ENCODE results near the gene PRPF39. TPM values are rescaled to one million over a fixed set of nuclear protein-coding genes. Genes with fewer than 3 reads are reported as not detected.

Gene PRPF39
- total and polyA plus RNA-seq, 8 donors = 7.5 to 148 (median 31.8) TPM

DNA sequence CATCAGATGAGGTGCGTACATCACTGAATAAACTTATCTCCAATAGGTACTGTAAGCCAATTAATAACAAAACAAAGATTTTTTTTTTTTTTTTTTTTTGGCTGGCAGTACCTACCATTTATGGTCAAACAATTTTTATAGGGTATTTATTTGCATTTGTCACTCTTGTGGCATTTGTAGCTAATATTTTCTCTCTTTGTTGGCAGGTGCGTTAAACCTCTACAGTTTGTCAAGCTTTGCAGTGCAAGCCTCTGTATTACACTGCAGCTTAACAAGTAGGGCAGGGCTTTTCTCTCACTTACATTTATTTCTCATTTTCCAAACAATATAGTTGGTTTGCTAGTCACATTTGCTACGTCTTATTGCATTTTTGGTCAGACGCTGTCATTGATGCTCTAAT, 12.3 kb downstream of the PRPF39 start:
- TF ChIP-seq POLR2AphosphoS5 (IDR thresholded peaks at IDR 0.05) (no peak), POLR2A (IDR thresholded peaks at IDR 0.05) (no peak), EP300 (IDR thresholded peaks at IDR 0.05) (no peak)
- TF ChIP-seq, protein P1, sequence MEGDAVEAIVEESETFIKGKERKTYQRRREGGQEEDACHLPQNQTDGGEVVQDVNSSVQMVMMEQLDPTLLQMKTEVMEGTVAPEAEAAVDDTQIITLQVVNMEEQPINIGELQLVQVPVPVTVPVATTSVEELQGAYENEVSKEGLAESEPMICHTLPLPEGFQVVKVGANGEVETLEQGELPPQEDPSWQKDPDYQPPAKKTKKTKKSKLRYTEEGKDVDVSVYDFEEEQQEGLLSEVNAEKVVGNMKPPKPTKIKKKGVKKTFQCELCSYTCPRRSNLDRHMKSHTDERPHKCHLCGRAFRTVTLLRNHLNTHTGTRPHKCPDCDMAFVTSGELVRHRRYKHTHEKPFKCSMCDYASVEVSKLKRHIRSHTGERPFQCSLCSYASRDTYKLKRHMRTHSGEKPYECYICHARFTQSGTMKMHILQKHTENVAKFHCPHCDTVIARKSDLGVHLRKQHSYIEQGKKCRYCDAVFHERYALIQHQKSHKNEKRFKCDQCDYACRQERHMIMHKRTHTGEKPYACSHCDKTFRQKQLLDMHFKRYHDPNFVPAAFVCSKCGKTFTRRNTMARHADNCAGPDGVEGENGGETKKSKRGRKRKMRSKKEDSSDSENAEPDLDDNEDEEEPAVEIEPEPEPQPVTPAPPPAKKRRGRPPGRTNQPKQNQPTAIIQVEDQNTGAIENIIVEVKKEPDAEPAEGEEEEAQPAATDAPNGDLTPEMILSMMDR (IDR thresholded peaks at IDR 0.05) = no peak
- Histone ChIP-seq H3K4me3 (no peak overlapping the region), H3K36me3 (peaks cover 21 to 64% (median 62%) of the 10 kb centered on the region in 4 donors), H3K27me3 (no peaks in the 10 kb centered on the region), H3K9me3 (no peaks in the 10 kb centered on the region), H3K4me1 (peaks cover 0 to 11% (median 3%) of the 10 kb centered on the region in 4 donors), H3K27ac (no peak overlapping the region)
- DNase-seq = no peak
- intact Hi-C loops (cut with DNase I; ENCODE audit: low total_unique reads) = no loop called here
- WGBS, 5 donors = 89 to 97% (median 95%) methylated on average over 4 of the region's 4 CpGs

DNA sequence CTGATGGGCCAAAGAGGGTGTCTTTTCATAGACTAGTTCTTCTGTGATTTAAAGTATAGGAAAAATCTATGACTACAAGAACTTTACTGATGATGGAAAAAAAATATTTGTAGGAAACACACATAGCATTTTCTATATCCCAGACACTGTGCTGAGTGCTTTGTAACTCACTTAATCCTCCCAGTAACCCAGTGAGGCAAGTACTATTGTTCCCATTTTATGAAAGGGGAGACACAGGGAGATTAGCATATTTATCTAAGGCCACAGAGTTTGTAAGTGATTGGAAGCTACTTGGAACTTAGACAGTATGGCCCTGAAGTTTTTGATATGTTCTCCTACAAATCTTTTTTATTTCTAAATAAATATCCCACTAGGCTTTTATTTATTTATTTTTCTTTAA, 19.9 kb downstream of the PRPF39 start:
- intact Hi-C loops (cut with DNase I; ENCODE audit: low total_unique reads) = no loop called here
- H3K36me3 ChIP-seq = peaks cover 16 to 95% (median 95%) of the 10 kb centered on the region in 4 donors
- no peak overlapping the region for H3K27ac ChIP-seq
- DNase-seq = no peak
- no peaks in the 10 kb centered on the region for H3K27me3 ChIP-seq
- no peaks in the 10 kb centered on the region for H3K9me3 ChIP-seq
- TF ChIP-seq, protein P1 (IDR thresholded peaks at IDR 0.05) = no peak
- TF ChIP-seq POLR2AphosphoS5 (IDR thresholded peaks at IDR 0.05) (no peak), POLR2A (IDR thresholded peaks at IDR 0.05) (no peak), EP300 (IDR thresholded peaks at IDR 0.05) (no peak)
- H3K4me1 ChIP-seq = peaks cover 0 to 16% (median 2%) of the 10 kb centered on the region in 4 donors
- no peak overlapping the region for H3K4me3 ChIP-seq

DNA sequence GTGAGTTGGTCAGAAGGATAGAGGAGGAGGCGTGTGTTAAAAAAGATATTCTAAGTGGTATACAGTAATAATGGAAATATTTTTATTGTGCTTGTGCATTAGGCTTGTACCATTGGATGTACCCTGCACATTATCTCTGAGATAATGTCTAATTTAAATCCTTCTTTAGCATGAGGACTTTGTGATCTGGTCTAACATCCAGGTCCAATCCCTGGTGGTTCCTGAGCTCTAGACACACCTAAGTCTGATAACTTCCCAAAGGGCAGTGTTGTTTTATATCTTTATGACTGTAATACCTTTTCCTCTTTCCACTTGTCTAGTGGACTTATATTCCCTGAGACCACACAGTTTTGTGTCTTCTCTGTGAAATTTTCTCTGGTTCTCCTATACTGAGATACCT, 20.6 kb downstream of the PRPF39 start:
- intact Hi-C loops (cut with DNase I; ENCODE audit: low total_unique reads) = no loop called here
- WGBS, 5 donors = 41 to 100% (median 100%) methylated on average over 1 of the region's 1 CpG
- Histone ChIP-seq H3K9me3 (no peaks in the 10 kb centered on the region), H3K36me3 (peaks cover 20 to 95% (median 94%) of the 10 kb centered on the region in 4 donors), H3K4me1 (peaks cover 0 to 16% (median 2%) of the 10 kb centered on the region in 4 donors), H3K27me3 (no peaks in the 10 kb centered on the region), H3K27ac (no peak overlapping the region), H3K4me3 (no peak overlapping the region)
- TF ChIP-seq, protein P1 (IDR thresholded peaks at IDR 0.05) = no peak
- TF ChIP-seq POLR2A (IDR thresholded peaks at IDR 0.05) = no peak
- no peak for DNase-seq

DNA sequence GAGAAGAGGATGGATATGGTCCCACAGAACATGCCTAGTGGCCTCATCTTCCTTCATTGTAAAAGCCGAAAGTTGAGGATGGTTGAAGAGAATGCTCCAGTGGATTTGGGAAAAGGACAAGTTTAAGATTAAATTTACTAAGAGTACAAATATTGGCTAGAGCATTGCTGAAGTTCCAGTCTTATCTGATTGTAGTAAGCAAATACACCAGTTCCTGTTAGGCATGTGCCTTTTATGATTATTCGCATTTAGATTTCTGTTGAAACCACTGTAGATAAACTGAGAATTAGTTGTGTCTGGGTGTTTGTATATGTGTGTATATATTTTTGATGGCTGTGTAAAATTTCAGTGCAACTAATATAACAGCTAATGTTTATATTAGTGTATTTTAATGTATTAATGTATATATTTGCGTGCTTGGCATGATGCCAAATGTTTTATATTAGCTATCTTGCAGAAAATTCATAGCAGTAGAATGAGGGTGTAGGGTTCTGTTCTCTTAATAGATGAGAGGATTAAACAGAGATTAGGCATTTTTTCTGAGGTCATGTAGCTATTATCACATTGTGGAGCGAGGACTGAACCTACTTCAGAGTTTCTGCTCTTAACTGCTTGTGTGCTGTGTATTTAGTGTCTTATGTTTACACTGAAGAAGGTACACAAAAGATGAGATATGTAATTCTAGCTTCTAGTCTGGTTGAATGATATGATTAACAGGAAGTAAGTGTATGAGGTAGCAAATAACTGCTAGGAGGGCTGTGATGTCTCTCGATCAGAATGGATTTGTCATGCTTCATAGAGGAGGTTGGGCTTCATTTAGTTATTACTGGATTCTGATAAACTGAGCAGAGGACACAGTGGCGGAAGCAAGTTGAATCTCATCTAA, 29.2 kb downstream of the PRPF39 start:
- Histone ChIP-seq H3K27ac (no peak overlapping the region), H3K27me3 (no peaks in the 10 kb centered on the region), H3K36me3 (peaks cover 25 to 99% (median 94%) of the 10 kb centered on the region in 4 donors), H3K9me3 (no peaks in the 10 kb centered on the region), H3K4me1 (peaks cover 4 to 22% (median 13%) of the 10 kb centered on the region in 4 donors), H3K4me3 (no peak overlapping the region)
- TF ChIP-seq, protein P1 (IDR thresholded peaks at IDR 0.05) = no peak
- no peak for TF ChIP-seq EP300 (IDR thresholded peaks at IDR 0.05)
- no peak for TF ChIP-seq POLR2AphosphoS5 (IDR thresholded peaks at IDR 0.05)
- no peak for TF ChIP-seq POLR2A (IDR thresholded peaks at IDR 0.05)
- intact Hi-C loops (cut with DNase I; ENCODE audit: low total_unique reads) = no loop called here
- 35 to 58% (median 50%) methylated on average over 6 of the region's 6 CpGs for WGBS, 5 donors
- DNase-seq = peak in 1 of 2 donors; percentile 18
